Liver (tissue), 9 donors: ENCODE measurements around the gene NBEAL1. TPM values are rescaled to one million over a fixed set of nuclear protein-coding genes. Genes with fewer than 3 reads are reported as not detected.
A peak's percentile ranks its signal among the peaks of the same experiment; 100 is the strongest.

Experiments
- DNase-seq: peaks from one replicate; pipeline ENCODE4 v3.0.0-alpha.2; 2017; ENCODE audit warnings: low spot score
- H3K27ac ChIP-seq, 2 donors: one replicate each; pipeline ENCODE4 v1.7.0; 2013; ENCODE audit warnings: inconsistent platforms in 2 of 2, low read length in 2 of 2, control low read depth in 1 of 2, low read depth in 1 of 2, mild to moderate bottlenecking in 1 of 2
- H3K27me3 ChIP-seq, 4 donors: one replicate each; pipeline versions ENCODE4 v1.6.1 to v1.7.0; 2013; ENCODE audit warnings: low read length in 3 of 4, inconsistent platforms in 1 of 4, mild to moderate bottlenecking in 1 of 4, moderate library complexity in 1 of 4; ENCODE audit not compliant: control insufficient read depth in 4 of 4, insufficient read depth in 4 of 4
- H3K36me3 ChIP-seq, 4 donors: one replicate each; pipeline versions ENCODE4 v1.6.1 to v1.7.0; 2013; ENCODE audit warnings: low read length in 3 of 4, mild to moderate bottlenecking in 3 of 4, low read depth in 1 of 4, moderate library complexity in 1 of 4; ENCODE audit not compliant: control insufficient read depth in 4 of 4, insufficient read depth in 3 of 4
- H3K4me1 ChIP-seq, 4 donors: one replicate each; pipeline versions ENCODE4 v1.6.1 to v1.7.0; 2013; ENCODE audit warnings: low read length in 3 of 4, mild to moderate bottlenecking in 3 of 4, moderate library complexity in 1 of 4; ENCODE audit not compliant: control insufficient read depth in 4 of 4, insufficient read depth in 4 of 4
- H3K4me3 ChIP-seq, 3 donors: one replicate each; pipeline versions ENCODE4 v1.6.1 to v1.7.0; 2013; ENCODE audit warnings: low read length in 3 of 3, control low read depth in 1 of 3, low read depth in 1 of 3, mild to moderate bottlenecking in 1 of 3
- H3K9ac ChIP-seq, 2 donors: one replicate each; pipeline ENCODE4 v1.7.0; 2013; ENCODE audit warnings: low read length in 2 of 2, mild to moderate bottlenecking in 2 of 2, moderate library complexity in 2 of 2, control low read depth in 1 of 2, low read depth in 1 of 2
- H3K9me3 ChIP-seq, 4 donors: one replicate each; pipeline versions ENCODE4 v1.6.1 to v1.7.0; 2013; ENCODE audit warnings: low read length in 3 of 4; ENCODE audit not compliant: control insufficient read depth in 4 of 4
- ATF3 ChIP-seq: IDR thresholded peaks from 2 replicates; pipeline ENCODE4 v1.6.1; 2016; ENCODE audit warnings: antibody characterized with exemption
- EGR1 ChIP-seq, 2 donors: IDR thresholded peaks; 2 replicates each; pipeline ENCODE4 v1.6.1; 2016 to 2018; ENCODE audit warnings: antibody characterized with exemption in 2 of 2, low read depth in 2 of 2
- FOXA1 ChIP-seq: IDR thresholded peaks from 2 replicates; pipeline ENCODE4 v1.6.1; 2016; ENCODE audit warnings: antibody characterized with exemption
- GABPA ChIP-seq, 2 donors: IDR thresholded peaks in 1 of 2; conservative IDR thresholded peaks in 1 of 2; 2 replicates each; pipeline ENCODE4 v1.6.1; 2016; ENCODE audit warnings: antibody characterized with exemption in 2 of 2, mild to moderate bottlenecking in 1 of 2, moderate library complexity in 1 of 2
- HNF4A ChIP-seq, 2 donors: conservative IDR thresholded peaks; 2 replicates each; pipeline ENCODE4 v1.6.1; 2016; ENCODE audit warnings: antibody characterized with exemption in 2 of 2, mild to moderate bottlenecking in 2 of 2
- HNF4G ChIP-seq: IDR thresholded peaks from 2 replicates; pipeline ENCODE4 v1.6.1; 2016; ENCODE audit warnings: antibody characterized with exemption
- MAX ChIP-seq: IDR thresholded peaks from 2 replicates; pipeline ENCODE4 v1.6.1; 2016; ENCODE audit warnings: antibody characterized with exemption
- RAD21 ChIP-seq, 2 donors: IDR thresholded peaks; 2 replicates each; pipeline ENCODE4 v1.6.1; 2016; ENCODE audit warnings: antibody characterized with exemption in 2 of 2, mild to moderate bottlenecking in 2 of 2
- RXRA ChIP-seq, 2 donors: IDR thresholded peaks; 2 replicates each; pipeline ENCODE4 v1.6.1; 2017 to 2018; ENCODE audit warnings: antibody characterized with exemption in 2 of 2, mild to moderate bottlenecking in 1 of 2
- SP1 ChIP-seq: IDR thresholded peaks from 2 replicates; pipeline ENCODE4 v1.6.1; 2018; ENCODE audit warnings: antibody characterized with exemption, mild to moderate bottlenecking
- TAF1 ChIP-seq: conservative IDR thresholded peaks from 2 replicates; pipeline ENCODE4 v1.6.1; 2016; ENCODE audit warnings: antibody characterized with exemption, mild to moderate bottlenecking
- YY1 ChIP-seq: IDR thresholded peaks from 2 replicates; pipeline ENCODE4 v1.6.1; 2016; ENCODE audit warnings: antibody characterized with exemption, mild to moderate bottlenecking
- WGBS: extraction: QIAGEN DNeasy Blood & Tissue Kit; methylation state at CpG from one replicate; pipeline ENCODE4 v1.1.7; 2013; 5-methylcytosine and 5-hydroxymethylcytosine counted together
- polyA plus RNA-seq, 2 donors: library from polyadenylated mRNA; stranded (reverse) in 1 of 2; unstranded in 1 of 2; fragments of 200-250 nt in 1 of 2; fragments of >200 nt in 1 of 2; fragmentation: Nextera tagmentation in 1 of 2; extraction: Ambion mirVana in 1 of 2; gene quantifications; one replicate each; pipeline versions ENCODE4 v1.2.1 to v1.2.3, GENCODE V29; 2013 to 2015
- total RNA-seq, 2 donors: library from RNA; depleted of rRNA; stranded (reverse); fragments of >200 nt; gene quantifications; one replicate each; pipeline ENCODE4 v1.2.3, GENCODE V29; 2014
- TF ChIP-seq, protein P1 (sequence below): IDR thresholded peaks from 2 replicates; pipeline ENCODE4 v1.6.1; 2016; ENCODE audit warnings: antibody characterized with exemption
- donor health status: healthy.
- donor health status: healthy.
- donor health status: healthy.
- donor health status: healthy.
- donor health status: healthy.

Gene NBEAL1
- total and polyA plus RNA-seq, 4 donors, result 4.4 to 47.9 (median 17.0) TPM

GRCh38 chr2:203200866-203201265 is 186.2 kb downstream of the NBEAL1 start:
- no peaks in the 10 kb centered on the region for H3K27me3 ChIP-seq
- DNase-seq, result no peak
- no peak overlapping the region for H3K9ac ChIP-seq
- no peaks in the 10 kb centered on the region for H3K9me3 ChIP-seq
- no peak for TF ChIP-seq RAD21 (IDR thresholded peaks at IDR 0.05)
- TF ChIP-seq FOXA1, result no peak
- no peak for TF ChIP-seq HNF4A (conservative IDR thresholded peaks at IDR 0.05)
- no peak for TF ChIP-seq TAF1
- TF ChIP-seq GABPA (IDR thresholded peaks at IDR 0.05 in 1 of 2, conservative IDR thresholded peaks at IDR 0.05 in 1 of 2), result no peak
- TF ChIP-seq EGR1 (IDR thresholded peaks at IDR 0.05; ENCODE audit: low read depth in 2 of 2), result no peak
- no peak for TF ChIP-seq HNF4G
- no peak for TF ChIP-seq RXRA (IDR thresholded peaks at IDR 0.05)
- TF ChIP-seq SP1, result no peak
- H3K36me3 ChIP-seq, result peaks cover 0 to 24% (median 12%) of the 10 kb centered on the region in 4 donors
- no peak overlapping the region for H3K4me3 ChIP-seq
- no peak overlapping the region for H3K27ac ChIP-seq
- no peaks in the 10 kb centered on the region for H3K4me1 ChIP-seq

GRCh38 chr2:203201426-203201825 is 186.8 kb downstream of the NBEAL1 start:
- TF ChIP-seq MAX (no peak), EGR1 (IDR thresholded peaks at IDR 0.05; ENCODE audit: low read depth in 2 of 2) (no peak), ATF3 (no peak)
- H3K36me3 ChIP-seq, result peaks cover 1 to 25% (median 12%) of the 10 kb centered on the region in 4 donors
- H3K27me3 ChIP-seq, result no peaks in the 10 kb centered on the region
- no peak for DNase-seq
- H3K9me3 ChIP-seq, result no peaks in the 10 kb centered on the region
- H3K4me1 ChIP-seq, result no peaks in the 10 kb centered on the region
- WGBS, result 94% methylated on average over 5 of the region's 5 CpGs
- no peak overlapping the region for H3K27ac ChIP-seq
- peak overlapping the region in 1 of 2 donors; percentile 22 for H3K9ac ChIP-seq
- H3K4me3 ChIP-seq, result no peak overlapping the region

GRCh38 chr2:203209538-203209937 is 194.9 kb downstream of the NBEAL1 start:
- DNase-seq, result no peak
- Histone ChIP-seq H3K36me3 (peaks cover 1 to 25% (median 13%) of the 10 kb centered on the region in 4 donors), H3K9me3 (no peaks in the 10 kb centered on the region), H3K9ac (no peak overlapping the region), H3K4me1 (no peaks in the 10 kb centered on the region), H3K27ac (no peak overlapping the region), H3K4me3 (no peak overlapping the region), H3K27me3 (no peaks in the 10 kb centered on the region)
- TF ChIP-seq ATF3 (no peak), YY1 (no peak), HNF4G (no peak), EGR1 (IDR thresholded peaks at IDR 0.05; ENCODE audit: low read depth in 2 of 2) (no peak), FOXA1 (no peak)
- TF ChIP-seq, protein P1, sequence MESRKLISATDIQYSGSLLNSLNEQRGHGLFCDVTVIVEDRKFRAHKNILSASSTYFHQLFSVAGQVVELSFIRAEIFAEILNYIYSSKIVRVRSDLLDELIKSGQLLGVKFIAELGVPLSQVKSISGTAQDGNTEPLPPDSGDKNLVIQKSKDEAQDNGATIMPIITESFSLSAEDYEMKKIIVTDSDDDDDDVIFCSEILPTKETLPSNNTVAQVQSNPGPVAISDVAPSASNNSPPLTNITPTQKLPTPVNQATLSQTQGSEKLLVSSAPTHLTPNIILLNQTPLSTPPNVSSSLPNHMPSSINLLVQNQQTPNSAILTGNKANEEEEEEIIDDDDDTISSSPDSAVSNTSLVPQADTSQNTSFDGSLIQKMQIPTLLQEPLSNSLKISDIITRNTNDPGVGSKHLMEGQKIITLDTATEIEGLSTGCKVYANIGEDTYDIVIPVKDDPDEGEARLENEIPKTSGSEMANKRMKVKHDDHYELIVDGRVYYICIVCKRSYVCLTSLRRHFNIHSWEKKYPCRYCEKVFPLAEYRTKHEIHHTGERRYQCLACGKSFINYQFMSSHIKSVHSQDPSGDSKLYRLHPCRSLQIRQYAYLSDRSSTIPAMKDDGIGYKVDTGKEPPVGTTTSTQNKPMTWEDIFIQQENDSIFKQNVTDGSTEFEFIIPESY, result no peak
- WGBS, result 91% methylated on average over 1 of the region's 1 CpG
